ENCODE results near the gene BPIFB2. TPM values are rescaled to one million over a fixed set of nuclear protein-coding genes. Genes with fewer than 3 reads are reported as not detected.

The BPIFB2 gene
- total RNA-seq, 1 donor from 2014 or later = not detected

- no peak for DNase-seq (ENCODE audit: low read depth)
- no peak overlapping the region for H3K4me3 ChIP-seq (ENCODE audit: low read depth, low read length)
- no peak for TF ChIP-seq CTCF (conservative IDR thresholded peaks at IDR 0.05; ENCODE audit: low read depth, low read length)
Measured at GRCh38 chr20:32988008-32988407, 19.5 kb upstream of the BPIFB2 start.

GRCh38 chr20:32989507-32990283 is 17.8 kb upstream of the BPIFB2 start:
- TF ChIP-seq CTCF (conservative IDR thresholded peaks at IDR 0.05; ENCODE audit: low read depth, low read length) = no peak
- H3K4me3 ChIP-seq (ENCODE audit: low read depth, low read length) = no peak overlapping the region
- DNase-seq (ENCODE audit: low read depth) = no peak

- TF ChIP-seq CTCF (conservative IDR thresholded peaks at IDR 0.05; ENCODE audit: low read depth, low read length) = no peak
- DNase-seq (ENCODE audit: low read depth) = no peak
- H3K4me3 ChIP-seq (ENCODE audit: low read depth, low read length) = no peak overlapping the region
Measured at GRCh38 chr20:32990426-32990825, 17.1 kb upstream of the BPIFB2 start.

GRCh38 chr20:32991383-32991782 is 16.1 kb upstream of the BPIFB2 start:
- TF ChIP-seq CTCF (conservative IDR thresholded peaks at IDR 0.05; ENCODE audit: low read depth, low read length) = no peak
- no peak overlapping the region for H3K4me3 ChIP-seq (ENCODE audit: low read depth, low read length)
- DNase-seq (ENCODE audit: low read depth) = no peak

- TF ChIP-seq CTCF (conservative IDR thresholded peaks at IDR 0.05; ENCODE audit: low read depth, low read length) = no peak
- no peak overlapping the region for H3K4me3 ChIP-seq (ENCODE audit: low read depth, low read length)
- no peak for DNase-seq (ENCODE audit: low read depth)
Measured at GRCh38 chr20:32991792-32992641, 15.5 kb upstream of the BPIFB2 start.

GRCh38 chr20:32993496-32994050 is 13.9 kb upstream of the BPIFB2 start:
- no peak for DNase-seq (ENCODE audit: low read depth)
- H3K4me3 ChIP-seq (ENCODE audit: low read depth, low read length) = no peak overlapping the region
- TF ChIP-seq CTCF (conservative IDR thresholded peaks at IDR 0.05; ENCODE audit: low read depth, low read length) = no peak

Data from epithelial cell of proximal tubule (primary cell).